Measurements from ENCODE around the gene ANK3.

The ANK3 gene

GRCh38 chr10:60413306-60414012 lies 23.8 kb upstream of the ANK3 start:
- no peak for DNase-seq

GRCh38 chr10:60410970-60411369 lies 21.3 kb upstream of the ANK3 start:
- DNase-seq, result no peak

GRCh38 chr10:60409202-60409601 lies 19.5 kb upstream of the ANK3 start:
- no peak for DNase-seq

GRCh38 chr10:60406182-60406581 lies 16.5 kb upstream of the ANK3 start:
- DNase-seq, result no peak

- no peak for DNase-seq
Observed at GRCh38 chr10:60405172-60405571, 15.5 kb upstream of the ANK3 start.

GRCh38 chr10:60403168-60403873 lies 13.6 kb upstream of the ANK3 start:
- no peak for DNase-seq

GRCh38 chr10:60400366-60400765 lies 10.7 kb upstream of the ANK3 start:
- no peak for DNase-seq

GRCh38 chr10:60399328-60399727 lies 9.7 kb upstream of the ANK3 start:
- no peak for DNase-seq

- DNase-seq, result no peak
Observed at GRCh38 chr10:60397792-60398191, 8.1 kb upstream of the ANK3 start.

- no peak for DNase-seq
Observed at GRCh38 chr10:60396766-60397165, 7.1 kb upstream of the ANK3 start.

GRCh38 chr10:60395711-60396110 lies 6.0 kb upstream of the ANK3 start:
- DNase-seq, result no peak

- no peak for DNase-seq
Observed at GRCh38 chr10:60394446-60394845, 4.8 kb upstream of the ANK3 start.

- DNase-seq, result no peak
Observed at GRCh38 chr10:60390224-60390626, 550 bp upstream of the ANK3 start.

- DNase-seq, result no peak
Observed at GRCh38 chr10:60388709-60389301, 870 bp downstream of the ANK3 start.

GRCh38 chr10:60388116-60388625 lies 1.5 kb downstream of the ANK3 start:
- no peak for DNase-seq

- DNase-seq, result no peak
Observed at GRCh38 chr10:60387531-60387930, 2.1 kb downstream of the ANK3 start.

GRCh38 chr10:60385399-60385738 lies 4.3 kb downstream of the ANK3 start:
- DNase-seq, result no peak

GRCh38 chr10:60384708-60385398 lies 4.8 kb downstream of the ANK3 start:
- DNase-seq, result no peak

- DNase-seq, result no peak
Observed at GRCh38 chr10:60384011-60384410, 5.7 kb downstream of the ANK3 start.

GRCh38 chr10:60382946-60383681 lies 6.6 kb downstream of the ANK3 start:
- no peak for DNase-seq

GRCh38 chr10:60380781-60381180 lies 8.9 kb downstream of the ANK3 start:
- no peak for DNase-seq

GRCh38 chr10:60377955-60378354 lies 11.7 kb downstream of the ANK3 start:
- no peak for DNase-seq

- no peak for DNase-seq
Observed at GRCh38 chr10:60377042-60377352, 12.7 kb downstream of the ANK3 start.
